MCF 10A (cell line): ENCODE data around the gene CSNK2A2. TPM values are rescaled to one million over a fixed set of nuclear protein-coding genes. Genes with fewer than 3 reads are reported as not detected.

Experiments
- BruUV-seq: library from RNA; stranded (reverse); fragments of 400-500 nt; replicated peaks from 2 replicates; lab custom pipeline; 2021; lab: Mats Ljungman, UMichigan
- CTCF ChIA-PET: fragments of 300-600 bp; sonication (Branson Sonifier 250); formaldehyde crosslinking; extraction: SDS; loops from one replicate; lab custom pipeline; 2021; ENCODE audit warnings: antibody characterized with exemption, inconsistent platforms; lab: Yijun Ruan, JAX
- POLR2A ChIA-PET: fragments of 300-600, 350-650 bp; sonication (Branson Sonifier 250); formaldehyde crosslinking; extraction: SDS; loops from one replicate; lab custom pipeline; 2020; ENCODE audit warnings: antibody characterized with exemption, inconsistent platforms; lab: Yijun Ruan, JAX
- DNase-seq: peaks from one replicate; pipeline ENCODE4 v3.0.0-alpha.2; 2018; ENCODE audit not compliant: unreplicated experiment
- H3K27ac Mint-ChIP-seq: one replicate; pipeline ENCODE4 v1.8.0; 2022; ENCODE audit warnings: mild to moderate bottlenecking, low read depth, mixed read lengths; ENCODE audit not compliant: unreplicated experiment
- H3K27me3 Mint-ChIP-seq: one replicate; pipeline ENCODE4 v1.8.0; 2022; ENCODE audit warnings: mixed read lengths; ENCODE audit not compliant: insufficient read depth, unreplicated experiment
- H3K36me3 Mint-ChIP-seq: one replicate; pipeline ENCODE4 v1.8.0; 2022; ENCODE audit warnings: mild to moderate bottlenecking, moderate library complexity, mixed read lengths; ENCODE audit not compliant: insufficient read depth, unreplicated experiment
- H3K4me1 Mint-ChIP-seq: one replicate; pipeline ENCODE4 v1.8.0; 2022; ENCODE audit warnings: mixed read lengths; ENCODE audit not compliant: insufficient read depth, unreplicated experiment
- H3K4me3 Mint-ChIP-seq: one replicate; pipeline ENCODE4 v1.8.0; 2022; ENCODE audit warnings: mild to moderate bottlenecking, moderate library complexity, mixed read lengths; ENCODE audit not compliant: unreplicated experiment
- H3K9me3 Mint-ChIP-seq: one replicate; pipeline ENCODE4 v1.8.0; 2022; ENCODE audit warnings: mixed read lengths; ENCODE audit not compliant: unreplicated experiment
- intact Hi-C: fragments of 100-400 bp; cut with micrococcal nuclease; formaldehyde crosslinking; loops from 2 replicates; pipeline ENCODE4 v1.14.1; 2022
- total RNA-seq: library from RNA; stranded (reverse); gene quantifications from 2 replicates; pipeline ENCODE4 v1.2.3, GENCODE V29; 2022
- TF ChIP-seq, protein P1 (sequence below): fragments of 200-600 bp; IDR thresholded peaks from one replicate; pipeline ENCODE4 v1.8.0; 2022; ENCODE audit warnings: antibody characterized with exemption, mild to moderate bottlenecking; ENCODE audit not compliant: unreplicated experiment

CSNK2A2 gene
- total RNA-seq, 1 experiment from 2014 or later, result 97.2 TPM

- Mint-ChIP-seq H3K4me1 (peaks cover 26% of the 10 kb centered on the region), H3K36me3 (no peaks in the 10 kb centered on the region), H3K27me3 (no peaks in the 10 kb centered on the region), H3K4me3 (peak overlapping the region; percentile 92), H3K9me3 (no peaks in the 10 kb centered on the region), H3K27ac (peak overlapping the region; percentile 94)
- intact Hi-C loops, result loop anchor here (5.0 to 10.0 kb wide), 2 partner anchors 230 to 527 kb away; no protein-coding TSS in a partner anchor
- POLR2A ChIA-PET, result interaction anchor here (0.6 to 6.8 kb wide), 12 partner anchors 18 to 392 kb away, joined by 3 to 68 read pairs (median 4); partner anchors contain the start of genes GINS3, KATNB1 and MMP15
- CTCF ChIA-PET, result interaction anchor here (0.5 to 5.7 kb wide), 11 partner anchors 8 to 228 kb away, joined by 3 to 52 read pairs (median 5); no protein-coding TSS in a partner anchor
- DNase-seq, result peak; percentile 5
- TF ChIP-seq, protein P1, sequence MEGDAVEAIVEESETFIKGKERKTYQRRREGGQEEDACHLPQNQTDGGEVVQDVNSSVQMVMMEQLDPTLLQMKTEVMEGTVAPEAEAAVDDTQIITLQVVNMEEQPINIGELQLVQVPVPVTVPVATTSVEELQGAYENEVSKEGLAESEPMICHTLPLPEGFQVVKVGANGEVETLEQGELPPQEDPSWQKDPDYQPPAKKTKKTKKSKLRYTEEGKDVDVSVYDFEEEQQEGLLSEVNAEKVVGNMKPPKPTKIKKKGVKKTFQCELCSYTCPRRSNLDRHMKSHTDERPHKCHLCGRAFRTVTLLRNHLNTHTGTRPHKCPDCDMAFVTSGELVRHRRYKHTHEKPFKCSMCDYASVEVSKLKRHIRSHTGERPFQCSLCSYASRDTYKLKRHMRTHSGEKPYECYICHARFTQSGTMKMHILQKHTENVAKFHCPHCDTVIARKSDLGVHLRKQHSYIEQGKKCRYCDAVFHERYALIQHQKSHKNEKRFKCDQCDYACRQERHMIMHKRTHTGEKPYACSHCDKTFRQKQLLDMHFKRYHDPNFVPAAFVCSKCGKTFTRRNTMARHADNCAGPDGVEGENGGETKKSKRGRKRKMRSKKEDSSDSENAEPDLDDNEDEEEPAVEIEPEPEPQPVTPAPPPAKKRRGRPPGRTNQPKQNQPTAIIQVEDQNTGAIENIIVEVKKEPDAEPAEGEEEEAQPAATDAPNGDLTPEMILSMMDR, result no peak
- no TSS peak for BruUV-seq
Observed at GRCh38 chr16:58127634-58128033, 70.3 kb downstream of the CSNK2A2 start.

DNA sequence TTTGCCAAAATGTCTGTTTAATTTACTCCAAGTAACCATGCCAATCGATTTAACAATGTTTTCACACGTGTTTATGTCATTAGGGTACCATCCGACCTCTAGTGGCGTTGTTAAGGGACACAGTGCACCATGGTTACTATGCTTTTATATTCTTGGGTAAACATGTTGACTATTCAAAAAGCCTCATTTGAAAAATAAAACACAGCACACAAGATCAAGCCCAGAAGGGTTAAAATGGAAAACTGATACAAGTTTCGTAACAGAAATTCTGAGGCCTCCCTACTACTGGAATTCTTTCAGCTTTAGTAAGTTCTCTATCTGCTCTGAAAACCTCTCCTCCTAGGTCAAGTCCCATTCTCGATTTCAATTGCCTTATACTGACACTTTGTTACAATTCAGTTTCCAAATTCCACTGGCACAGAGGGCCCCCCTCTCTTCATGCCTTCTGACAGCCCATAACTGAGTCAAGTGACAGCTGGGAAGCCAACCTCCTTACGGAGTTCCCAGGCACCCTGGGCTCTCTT, 70.8 kb downstream of the CSNK2A2 start:
- peak; percentile 21 for DNase-seq
- intact Hi-C loops, result loop anchor here (5.0 to 10.0 kb wide), 2 partner anchors 230 to 528 kb away; no protein-coding TSS in a partner anchor
- BruUV-seq, result TSS peak; percentile 95
- peak overlapping the region; percentile 94 for H3K27ac Mint-ChIP-seq
- peaks cover 26% of the 10 kb centered on the region for H3K4me1 Mint-ChIP-seq
- H3K36me3 Mint-ChIP-seq, result no peaks in the 10 kb centered on the region
- POLR2A ChIA-PET, result interaction anchor here (0.6 to 6.8 kb wide), 12 partner anchors 19 to 391 kb away, joined by 3 to 68 read pairs (median 3); partner anchors contain the start of genes GINS3, KATNB1 and MMP15
- CTCF ChIA-PET, result interaction anchor here (0.6 to 5.7 kb wide), 14 partner anchors 9 to 228 kb away, joined by 3 to 52 read pairs (median 4); no protein-coding TSS in a partner anchor
- H3K4me3 Mint-ChIP-seq, result peak overlapping the region; percentile 92
- H3K9me3 Mint-ChIP-seq, result no peaks in the 10 kb centered on the region
- H3K27me3 Mint-ChIP-seq, result no peaks in the 10 kb centered on the region
- TF ChIP-seq, protein P1, result peak; percentile 12

- Mint-ChIP-seq H3K4me3 (peak overlapping the region; percentile 92), H3K4me1 (peaks cover 32% of the 10 kb centered on the region), H3K36me3 (no peaks in the 10 kb centered on the region), H3K27ac (peak overlapping the region; percentile 94), H3K27me3 (no peaks in the 10 kb centered on the region), H3K9me3 (no peaks in the 10 kb centered on the region)
- no peak for DNase-seq
- TF ChIP-seq, protein P1, result no peak
- intact Hi-C loops, result loop anchor here (5.0 to 10.0 kb wide), 2 partner anchors 229 to 528 kb away; no protein-coding TSS in a partner anchor
- POLR2A ChIA-PET, result interaction anchor here (0.8 to 6.8 kb wide), 5 partner anchors 20 to 238 kb away, joined by 3 to 68 read pairs (median 3); partner anchors contain the start of gene MMP15
- BruUV-seq, result no TSS peak
- CTCF ChIA-PET, result interaction anchor here (0.6 to 5.7 kb wide), 11 partner anchors 16 to 227 kb away, joined by 3 to 52 read pairs (median 5); no protein-coding TSS in a partner anchor
Observed at GRCh38 chr16:58126451-58126961, 71.4 kb downstream of the CSNK2A2 start.

GRCh38 chr16:58125781-58126335, 72.0 kb downstream of the CSNK2A2 start:
- H3K36me3 Mint-ChIP-seq, result peaks cover 2% of the 10 kb centered on the region
- no peak overlapping the region for H3K4me3 Mint-ChIP-seq
- H3K27ac Mint-ChIP-seq, result peak overlapping the region; percentile 94
- H3K4me1 Mint-ChIP-seq, result peaks cover 37% of the 10 kb centered on the region
- BruUV-seq, result no TSS peak
- POLR2A ChIA-PET, result interaction anchor here (1.5 to 6.8 kb wide), 4 partner anchors 19 to 102 kb away, joined by 3 to 68 read pairs (median 6); partner anchors contain the start of gene MMP15
- CTCF ChIA-PET, result interaction anchor here (0.6 to 5.7 kb wide), 7 partner anchors 42 to 285 kb away, joined by 3 to 52 read pairs (median 9); no protein-coding TSS in a partner anchor
- no peak for DNase-seq
- no peaks in the 10 kb centered on the region for H3K27me3 Mint-ChIP-seq
- H3K9me3 Mint-ChIP-seq, result no peaks in the 10 kb centered on the region
- intact Hi-C loops, result loop anchor here (5.0 to 10.0 kb wide), 2 partner anchors 229 to 529 kb away; no protein-coding TSS in a partner anchor
- TF ChIP-seq, protein P1, result no peak
